Measurements from ENCODE around the gene SLF2. TPM values are rescaled to one million over a fixed set of nuclear protein-coding genes. Genes with fewer than 3 reads are reported as not detected.

Gene SLF2
- total and polyA plus RNA-seq, 10 donors: 11.5 to 90.9 (median 46.8) TPM

GRCh38 chr10:100866010-100866409 is 46.8 kb upstream of the SLF2 start:
- intact Hi-C loops (cut with DNase I; ENCODE audit: low total_unique reads): no loop called here
- WGBS, 5 donors: 63 to 83% (median 70%) methylated on average over 6 to 7 of the region's 7 CpGs
- no peak overlapping the region for H3K27ac ChIP-seq
- H3K9me3 ChIP-seq: no peaks in the 10 kb centered on the region
- H3K4me3 ChIP-seq: no peak overlapping the region
- DNase-seq: no peak
- TF ChIP-seq POLR2AphosphoS5 (IDR thresholded peaks at IDR 0.05) (no peak), POLR2A (IDR thresholded peaks at IDR 0.05) (no peak)
- TF ChIP-seq, protein P1, sequence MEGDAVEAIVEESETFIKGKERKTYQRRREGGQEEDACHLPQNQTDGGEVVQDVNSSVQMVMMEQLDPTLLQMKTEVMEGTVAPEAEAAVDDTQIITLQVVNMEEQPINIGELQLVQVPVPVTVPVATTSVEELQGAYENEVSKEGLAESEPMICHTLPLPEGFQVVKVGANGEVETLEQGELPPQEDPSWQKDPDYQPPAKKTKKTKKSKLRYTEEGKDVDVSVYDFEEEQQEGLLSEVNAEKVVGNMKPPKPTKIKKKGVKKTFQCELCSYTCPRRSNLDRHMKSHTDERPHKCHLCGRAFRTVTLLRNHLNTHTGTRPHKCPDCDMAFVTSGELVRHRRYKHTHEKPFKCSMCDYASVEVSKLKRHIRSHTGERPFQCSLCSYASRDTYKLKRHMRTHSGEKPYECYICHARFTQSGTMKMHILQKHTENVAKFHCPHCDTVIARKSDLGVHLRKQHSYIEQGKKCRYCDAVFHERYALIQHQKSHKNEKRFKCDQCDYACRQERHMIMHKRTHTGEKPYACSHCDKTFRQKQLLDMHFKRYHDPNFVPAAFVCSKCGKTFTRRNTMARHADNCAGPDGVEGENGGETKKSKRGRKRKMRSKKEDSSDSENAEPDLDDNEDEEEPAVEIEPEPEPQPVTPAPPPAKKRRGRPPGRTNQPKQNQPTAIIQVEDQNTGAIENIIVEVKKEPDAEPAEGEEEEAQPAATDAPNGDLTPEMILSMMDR (IDR thresholded peaks at IDR 0.05 in 8 of 11, conservative IDR thresholded peaks at IDR 0.05 in 3 of 11): no peak
- peaks cover 0 to 72% (median 17%) of the 10 kb centered on the region in 7 donors for H3K27me3 ChIP-seq (replicated peaks in 1 of 7)
- peaks cover 0 to 4% (median 0%) of the 10 kb centered on the region in 6 donors for H3K4me1 ChIP-seq
- no peaks in the 10 kb centered on the region for H3K36me3 ChIP-seq

- no peak overlapping the region for H3K27ac ChIP-seq
- H3K4me3 ChIP-seq: no peak overlapping the region
- H3K9me3 ChIP-seq: no peaks in the 10 kb centered on the region
- H3K27me3 ChIP-seq (replicated peaks in 1 of 7): peaks cover 0 to 68% (median 17%) of the 10 kb centered on the region in 7 donors
- TF ChIP-seq, protein P1 (IDR thresholded peaks at IDR 0.05 in 8 of 11, conservative IDR thresholded peaks at IDR 0.05 in 3 of 11): no peak
- TF ChIP-seq POLR2AphosphoS5 (IDR thresholded peaks at IDR 0.05) (no peak), POLR2A (IDR thresholded peaks at IDR 0.05) (no peak)
- DNase-seq: no peak
- peaks cover 0 to 4% (median 0%) of the 10 kb centered on the region in 6 donors for H3K4me1 ChIP-seq
- no peaks in the 10 kb centered on the region for H3K36me3 ChIP-seq
- WGBS, 5 donors: 19 to 27% (median 22%) methylated on average over 20 to 21 of the region's 21 CpGs
- intact Hi-C loops (cut with DNase I; ENCODE audit: low total_unique reads): no loop called here
These were observed 46.1 kb upstream of the SLF2 start for GRCh38 chr10:100866575-100867098.

DNA sequence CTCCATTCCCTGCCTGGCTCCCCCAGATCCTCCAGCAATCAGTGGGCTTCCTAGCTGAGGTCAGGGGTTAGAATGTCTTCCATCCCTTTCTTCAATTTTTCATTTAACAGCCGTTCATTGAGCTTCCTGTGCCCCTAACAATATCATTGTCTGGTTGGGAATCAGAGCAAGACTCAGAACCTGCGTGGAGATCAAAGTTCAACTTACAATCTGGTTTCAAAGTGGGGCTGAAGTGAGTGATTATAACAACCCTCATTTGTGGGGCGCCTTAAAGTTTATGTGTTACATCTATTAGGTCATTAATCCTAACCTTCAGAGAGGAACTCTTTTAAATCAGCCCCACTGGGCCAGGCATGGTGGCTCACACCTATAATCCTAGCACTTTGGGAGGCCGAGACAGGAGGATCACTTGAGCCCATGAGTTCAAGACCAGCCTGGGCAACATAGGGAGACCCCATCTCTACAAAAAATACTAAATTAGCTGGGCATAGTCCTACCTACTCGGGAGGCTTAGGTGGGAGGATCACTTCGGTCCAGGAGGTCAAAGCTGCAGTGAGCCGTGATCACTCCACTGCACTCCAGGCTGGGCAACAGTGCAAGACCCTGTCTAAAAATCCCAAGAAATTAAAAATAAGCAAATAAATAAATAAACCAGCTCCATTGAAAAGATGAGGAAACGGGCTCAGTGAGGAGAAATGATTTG is 45.4 kb upstream of the SLF2 start:
- H3K4me1 ChIP-seq: peaks cover 0 to 4% (median 0%) of the 10 kb centered on the region in 6 donors

GRCh38 chr10:100868382-100868781 is 44.4 kb upstream of the SLF2 start:
- Histone ChIP-seq H3K36me3 (no peaks in the 10 kb centered on the region), H3K4me1 (peaks cover 0 to 4% (median 0%) of the 10 kb centered on the region in 6 donors), H3K9me3 (no peaks in the 10 kb centered on the region), H3K4me3 (no peak overlapping the region), H3K27me3 (replicated peaks in 1 of 7) (peaks cover 0 to 60% (median 21%) of the 10 kb centered on the region in 7 donors), H3K27ac (no peak overlapping the region)
- intact Hi-C loops (cut with DNase I; ENCODE audit: low total_unique reads): no loop called here
- WGBS, 5 donors: 65 to 88% (median 75%) methylated on average over 3 of the region's 3 CpGs
- no peak for DNase-seq
- TF ChIP-seq, protein P1 (IDR thresholded peaks at IDR 0.05 in 8 of 11, conservative IDR thresholded peaks at IDR 0.05 in 3 of 11): no peak
- TF ChIP-seq POLR2A (IDR thresholded peaks at IDR 0.05): no peak
- no peak for TF ChIP-seq POLR2AphosphoS5 (IDR thresholded peaks at IDR 0.05)

More for the DNA sequence above, 45.4 kb upstream of the SLF2 start:
- Histone ChIP-seq H3K27me3 (replicated peaks in 1 of 7) (peaks cover 0 to 60% (median 17%) of the 10 kb centered on the region in 7 donors), H3K36me3 (no peaks in the 10 kb centered on the region), H3K9me3 (no peaks in the 10 kb centered on the region), H3K27ac (no peak overlapping the region), H3K4me3 (no peak overlapping the region)
- 74 to 82% (median 76%) methylated on average over 8 of the region's 8 CpGs for WGBS, 5 donors
- intact Hi-C loops (cut with DNase I; ENCODE audit: low total_unique reads): no loop called here
- TF ChIP-seq POLR2AphosphoS5 (IDR thresholded peaks at IDR 0.05): no peak
- TF ChIP-seq, protein P1 (IDR thresholded peaks at IDR 0.05 in 8 of 11, conservative IDR thresholded peaks at IDR 0.05 in 3 of 11): no peak
- no peak for DNase-seq
